Panc1 (cell line): ENCODE data around the gene SNCB.

Experiments
- POLR2AphosphoS5 ChIP-seq: IDR thresholded peaks from 2 replicates; pipeline ENCODE4 v1.6.1; 2012; ENCODE audit warnings: mild to moderate bottlenecking, low read depth, low read length, moderate library complexity
- SIN3A ChIP-seq: IDR thresholded peaks from 2 replicates; pipeline ENCODE4 v1.6.1; 2012; ENCODE audit warnings: low read depth, mild to moderate bottlenecking, low read length, moderate library complexity, borderline replicate concordance; ENCODE audit not compliant: insufficient read depth
- TCF7L2 ChIP-seq: IDR thresholded peaks from 2 replicates; pipeline ENCODE4 v1.6.1; 2011; ENCODE audit warnings: mild to moderate bottlenecking, low read depth, low read length, inconsistent platforms
- TF ChIP-seq, protein P1 (sequence below): fragments of 450-650 bp; IDR thresholded peaks from 2 replicates; pipeline ENCODE4 v1.5.1; 2017; ENCODE audit warnings: mild to moderate bottlenecking
- TF ChIP-seq, protein P2 (sequence below), 2 experiments: IDR thresholded peaks; 2 replicates each; pipeline ENCODE4 v1.6.1; 2011 to 2012; ENCODE audit warnings: low read depth in 2 of 2, control low read depth in 1 of 2, low read length in 1 of 2, mild to moderate bottlenecking in 1 of 2, moderate library complexity in 1 of 2; ENCODE audit not compliant: insufficient read depth in 1 of 2

DNA sequence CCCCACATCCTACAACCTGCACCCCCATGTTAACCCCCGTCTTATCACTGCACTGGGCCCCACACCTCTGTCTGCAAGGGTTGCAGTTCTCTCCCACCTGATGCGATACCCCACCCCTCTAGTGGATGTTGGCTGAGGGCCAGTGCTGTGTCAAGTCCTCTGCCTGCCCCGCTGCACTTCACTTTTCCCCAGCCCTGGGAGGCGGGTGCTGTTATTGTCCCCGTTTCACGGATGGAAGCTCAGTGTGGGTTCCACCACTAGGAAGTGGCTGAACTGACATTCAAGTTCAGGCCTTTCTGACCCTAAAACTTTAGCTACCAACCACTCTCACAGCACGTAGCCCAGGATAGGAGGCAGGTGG is 3.5 kb downstream of the SNCB start:
- TF ChIP-seq, protein P1, sequence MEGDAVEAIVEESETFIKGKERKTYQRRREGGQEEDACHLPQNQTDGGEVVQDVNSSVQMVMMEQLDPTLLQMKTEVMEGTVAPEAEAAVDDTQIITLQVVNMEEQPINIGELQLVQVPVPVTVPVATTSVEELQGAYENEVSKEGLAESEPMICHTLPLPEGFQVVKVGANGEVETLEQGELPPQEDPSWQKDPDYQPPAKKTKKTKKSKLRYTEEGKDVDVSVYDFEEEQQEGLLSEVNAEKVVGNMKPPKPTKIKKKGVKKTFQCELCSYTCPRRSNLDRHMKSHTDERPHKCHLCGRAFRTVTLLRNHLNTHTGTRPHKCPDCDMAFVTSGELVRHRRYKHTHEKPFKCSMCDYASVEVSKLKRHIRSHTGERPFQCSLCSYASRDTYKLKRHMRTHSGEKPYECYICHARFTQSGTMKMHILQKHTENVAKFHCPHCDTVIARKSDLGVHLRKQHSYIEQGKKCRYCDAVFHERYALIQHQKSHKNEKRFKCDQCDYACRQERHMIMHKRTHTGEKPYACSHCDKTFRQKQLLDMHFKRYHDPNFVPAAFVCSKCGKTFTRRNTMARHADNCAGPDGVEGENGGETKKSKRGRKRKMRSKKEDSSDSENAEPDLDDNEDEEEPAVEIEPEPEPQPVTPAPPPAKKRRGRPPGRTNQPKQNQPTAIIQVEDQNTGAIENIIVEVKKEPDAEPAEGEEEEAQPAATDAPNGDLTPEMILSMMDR, result no peak
- TF ChIP-seq POLR2AphosphoS5 (no peak), SIN3A (no peak), TCF7L2 (no peak)
- TF ChIP-seq, protein P2, sequence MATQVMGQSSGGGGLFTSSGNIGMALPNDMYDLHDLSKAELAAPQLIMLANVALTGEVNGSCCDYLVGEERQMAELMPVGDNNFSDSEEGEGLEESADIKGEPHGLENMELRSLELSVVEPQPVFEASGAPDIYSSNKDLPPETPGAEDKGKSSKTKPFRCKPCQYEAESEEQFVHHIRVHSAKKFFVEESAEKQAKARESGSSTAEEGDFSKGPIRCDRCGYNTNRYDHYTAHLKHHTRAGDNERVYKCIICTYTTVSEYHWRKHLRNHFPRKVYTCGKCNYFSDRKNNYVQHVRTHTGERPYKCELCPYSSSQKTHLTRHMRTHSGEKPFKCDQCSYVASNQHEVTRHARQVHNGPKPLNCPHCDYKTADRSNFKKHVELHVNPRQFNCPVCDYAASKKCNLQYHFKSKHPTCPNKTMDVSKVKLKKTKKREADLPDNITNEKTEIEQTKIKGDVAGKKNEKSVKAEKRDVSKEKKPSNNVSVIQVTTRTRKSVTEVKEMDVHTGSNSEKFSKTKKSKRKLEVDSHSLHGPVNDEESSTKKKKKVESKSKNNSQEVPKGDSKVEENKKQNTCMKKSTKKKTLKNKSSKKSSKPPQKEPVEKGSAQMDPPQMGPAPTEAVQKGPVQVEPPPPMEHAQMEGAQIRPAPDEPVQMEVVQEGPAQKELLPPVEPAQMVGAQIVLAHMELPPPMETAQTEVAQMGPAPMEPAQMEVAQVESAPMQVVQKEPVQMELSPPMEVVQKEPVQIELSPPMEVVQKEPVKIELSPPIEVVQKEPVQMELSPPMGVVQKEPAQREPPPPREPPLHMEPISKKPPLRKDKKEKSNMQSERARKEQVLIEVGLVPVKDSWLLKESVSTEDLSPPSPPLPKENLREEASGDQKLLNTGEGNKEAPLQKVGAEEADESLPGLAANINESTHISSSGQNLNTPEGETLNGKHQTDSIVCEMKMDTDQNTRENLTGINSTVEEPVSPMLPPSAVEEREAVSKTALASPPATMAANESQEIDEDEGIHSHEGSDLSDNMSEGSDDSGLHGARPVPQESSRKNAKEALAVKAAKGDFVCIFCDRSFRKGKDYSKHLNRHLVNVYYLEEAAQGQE (IDR thresholded peaks at IDR 0.05; ENCODE audit: insufficient read depth in 1 of 2, low read depth in 2 of 2, low read length in 1 of 2), result no peak
